Measurements from ENCODE around the gene PTEN. TPM values are rescaled to one million over a fixed set of nuclear protein-coding genes. Genes with fewer than 3 reads are reported as not detected.

Gene PTEN
- total RNA-seq, 3 donors from 2014 or later, result 94.1 to 118 (median 118) TPM

DNA sequence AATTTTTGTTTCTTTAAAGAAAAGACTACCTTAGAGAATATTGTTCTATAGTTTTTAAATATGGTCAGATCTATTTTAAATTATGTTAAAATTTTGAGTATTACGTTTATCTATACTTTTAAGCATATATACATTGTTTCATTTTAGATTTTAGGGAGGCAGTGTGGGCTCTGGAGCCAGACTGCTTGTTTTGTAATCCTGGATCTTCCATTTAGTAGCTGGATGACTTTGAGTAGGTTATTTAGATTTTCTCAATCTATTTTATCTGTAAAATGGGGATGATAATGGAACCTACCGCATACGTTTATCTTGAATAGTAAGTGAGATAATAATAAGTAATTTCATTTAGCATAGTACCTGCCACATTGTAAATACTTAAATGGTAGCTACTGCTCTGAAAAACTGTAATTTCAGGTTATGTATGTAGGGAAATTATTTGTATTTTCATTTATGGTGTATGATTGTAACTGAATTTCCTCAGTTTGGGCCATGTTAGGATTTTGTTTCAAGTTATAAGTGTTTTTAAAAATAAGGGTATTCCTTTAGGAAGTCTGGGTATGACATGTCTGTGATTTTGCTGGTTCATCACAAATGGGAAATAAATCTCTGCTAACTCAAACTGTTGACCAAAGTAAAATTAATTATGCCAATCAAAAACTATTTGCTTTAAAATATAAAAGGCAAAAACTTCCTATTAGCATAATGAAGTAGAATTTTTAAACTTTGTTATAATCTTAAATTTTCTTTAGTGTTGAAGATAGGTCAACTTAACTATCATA is 6.5 kb downstream of the PTEN start:
- Histone ChIP-seq H3K36me3 (ENCODE audit: low read depth) (no peaks in the 10 kb centered on the region), H3K4me3 (no peak overlapping the region), H3K4me1 (ENCODE audit: low read depth) (peaks cover 29% of the 10 kb centered on the region), H3K9me3 (no peaks in the 10 kb centered on the region)
- TF ChIP-seq CTCF (IDR thresholded peaks at IDR 0.05), result no peak
- DNase-seq (no peak), ATAC-seq (no peak)
- intact Hi-C loops (cut with DNase I, micrococcal nuclease), result loop anchor here in 1 of 2 donors (10.0 kb wide), 2 partner anchors 65 to 355 kb away; no protein-coding TSS in a partner anchor

- DNase-seq (no peak), ATAC-seq (no peak)
- Histone ChIP-seq H3K9me3 (no peaks in the 10 kb centered on the region), H3K4me3 (no peak overlapping the region), H3K4me1 (ENCODE audit: low read depth) (peaks cover 29% of the 10 kb centered on the region), H3K36me3 (ENCODE audit: low read depth) (no peaks in the 10 kb centered on the region)
- no peak for TF ChIP-seq CTCF (IDR thresholded peaks at IDR 0.05)
- intact Hi-C loops (cut with DNase I, micrococcal nuclease), result loop anchor here in 1 of 2 donors (10.0 kb wide), 1 partner anchor 62 kb away; no protein-coding TSS in a partner anchor
These were observed 9.4 kb downstream of the PTEN start for GRCh38 chr10:87872828-87873227.

DNA sequence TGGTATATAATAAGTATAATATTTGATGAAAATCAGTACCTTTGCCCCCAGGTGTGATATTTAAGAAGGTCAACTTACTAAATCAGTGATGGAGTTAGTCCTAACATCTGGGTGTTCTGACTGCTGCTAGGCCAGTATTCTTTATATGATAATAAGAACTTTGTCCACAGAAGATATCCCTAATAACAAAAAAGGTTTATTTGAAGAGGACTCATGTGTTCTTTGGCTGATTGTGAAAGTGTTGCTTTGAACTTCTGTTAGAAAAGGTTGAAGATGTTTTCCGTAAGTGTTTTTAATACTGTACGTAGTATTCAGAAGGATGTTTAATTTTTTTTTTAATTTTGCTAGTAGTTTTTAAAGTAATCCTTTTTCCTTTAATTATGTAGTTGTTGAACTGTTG is 10.2 kb downstream of the PTEN start:
- intact Hi-C loops (cut with DNase I, micrococcal nuclease), result loop anchor here in 1 of 2 donors (10.0 kb wide), 1 partner anchor 61 kb away; no protein-coding TSS in a partner anchor
- peaks cover 29% of the 10 kb centered on the region for H3K4me1 ChIP-seq (ENCODE audit: low read depth)
- no peak for DNase-seq
- no peaks in the 10 kb centered on the region for H3K36me3 ChIP-seq (ENCODE audit: low read depth)
- H3K9me3 ChIP-seq, result no peaks in the 10 kb centered on the region
- no peak for ATAC-seq
- H3K4me3 ChIP-seq, result no peak overlapping the region
- TF ChIP-seq CTCF (IDR thresholded peaks at IDR 0.05), result no peak

- Histone ChIP-seq H3K4me3 (no peak overlapping the region), H3K36me3 (ENCODE audit: low read depth) (no peaks in the 10 kb centered on the region), H3K4me1 (ENCODE audit: low read depth) (peaks cover 8% of the 10 kb centered on the region), H3K9me3 (no peaks in the 10 kb centered on the region)
- DNase-seq (no peak), ATAC-seq (no peak)
- intact Hi-C loops (cut with DNase I, micrococcal nuclease), result loop anchor here in 1 of 2 donors (10.0 kb wide), 1 partner anchor 59 kb away; no protein-coding TSS in a partner anchor
- TF ChIP-seq CTCF (IDR thresholded peaks at IDR 0.05), result no peak
These were observed 12.6 kb downstream of the PTEN start for GRCh38 chr10:87875929-87876571.

- DNase-seq (no peak), ATAC-seq (no peak)
- Histone ChIP-seq H3K4me3 (no peak overlapping the region), H3K9me3 (no peaks in the 10 kb centered on the region), H3K4me1 (ENCODE audit: low read depth) (peaks cover 8% of the 10 kb centered on the region), H3K36me3 (ENCODE audit: low read depth) (no peaks in the 10 kb centered on the region)
- TF ChIP-seq CTCF (IDR thresholded peaks at IDR 0.05), result no peak
- intact Hi-C loops (cut with DNase I, micrococcal nuclease), result loop anchor here in 1 of 2 donors (10.0 kb wide), 1 partner anchor 56 kb away; no protein-coding TSS in a partner anchor
These were observed 15.4 kb downstream of the PTEN start for GRCh38 chr10:87878664-87879459.

Data from mucosa of descending colon (tissue), 3 donors.